Choroid plexus epithelial cell (primary cell): ENCODE results near the gene UQCC5.
A peak's percentile ranks its signal among the peaks of the same experiment; 100 is the strongest.

Source experiments
- DNase-seq: peaks from one replicate; pipeline ENCODE4 v3.0.0-alpha.2; 2010; ENCODE audit warnings: low read depth
- H3K4me3 ChIP-seq: 2 replicates; pipeline ENCODE4 v1.5.1; 2011; ENCODE audit warnings: low read depth, mild to moderate bottlenecking, control low read depth, low read length, moderate library complexity
- TF ChIP-seq, protein P1 (sequence below): conservative IDR thresholded peaks from 2 replicates; pipeline ENCODE4 v1.5.1; 2011; ENCODE audit warnings: low read depth, mild to moderate bottlenecking, control low read depth, inconsistent platforms, low read length, moderate library complexity

Gene UQCC5, protein sequence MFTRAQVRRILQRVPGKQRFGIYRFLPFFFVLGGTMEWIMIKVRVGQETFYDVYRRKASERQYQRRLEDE

DNA sequence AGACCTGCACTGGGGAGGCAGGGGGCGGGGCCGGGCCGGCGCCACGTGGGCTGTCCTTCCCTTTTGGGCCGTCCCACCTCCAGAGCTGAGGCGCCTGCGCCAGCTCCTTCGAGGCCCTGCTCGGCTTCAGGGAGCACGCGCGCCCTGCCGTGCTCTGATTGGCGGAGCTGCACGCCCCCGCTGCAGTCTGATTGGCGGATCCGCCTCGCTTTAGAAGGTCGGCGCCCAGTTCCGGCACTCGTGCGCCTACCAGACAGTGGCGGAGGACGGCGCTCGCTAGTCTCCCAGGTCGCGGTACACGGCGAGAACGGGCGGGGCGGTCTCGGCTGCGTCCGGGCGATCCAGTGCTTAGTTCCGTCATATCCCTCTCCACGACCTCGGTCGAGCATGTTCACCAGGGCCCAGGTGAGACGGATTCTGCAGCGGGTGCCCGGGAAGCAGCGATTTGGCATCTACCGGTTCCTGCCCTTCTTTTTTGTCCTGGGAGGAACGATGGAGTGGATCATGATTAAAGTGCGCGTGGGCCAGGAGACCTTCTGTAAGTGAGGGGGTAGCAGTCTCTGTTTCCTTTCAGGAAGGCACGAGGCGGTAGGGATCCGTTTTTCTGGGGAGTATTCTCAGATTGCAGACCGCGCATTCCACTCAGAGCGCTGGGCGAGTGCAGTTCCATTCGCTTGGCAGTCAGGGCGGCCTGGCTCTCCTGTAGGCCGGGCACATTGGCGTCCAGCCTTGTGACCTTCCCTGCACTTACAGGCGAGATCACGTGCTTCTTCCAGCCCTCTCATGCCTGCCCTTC is at the start of gene UQCC5:
Gene UQCC5 (plus strand): TSS at position 237 of the 796 bp plus-strand sequence. CDS start 151 bp downstream, at position 388.
- DNase-seq = peak; percentile 99
- TF ChIP-seq, protein P1, sequence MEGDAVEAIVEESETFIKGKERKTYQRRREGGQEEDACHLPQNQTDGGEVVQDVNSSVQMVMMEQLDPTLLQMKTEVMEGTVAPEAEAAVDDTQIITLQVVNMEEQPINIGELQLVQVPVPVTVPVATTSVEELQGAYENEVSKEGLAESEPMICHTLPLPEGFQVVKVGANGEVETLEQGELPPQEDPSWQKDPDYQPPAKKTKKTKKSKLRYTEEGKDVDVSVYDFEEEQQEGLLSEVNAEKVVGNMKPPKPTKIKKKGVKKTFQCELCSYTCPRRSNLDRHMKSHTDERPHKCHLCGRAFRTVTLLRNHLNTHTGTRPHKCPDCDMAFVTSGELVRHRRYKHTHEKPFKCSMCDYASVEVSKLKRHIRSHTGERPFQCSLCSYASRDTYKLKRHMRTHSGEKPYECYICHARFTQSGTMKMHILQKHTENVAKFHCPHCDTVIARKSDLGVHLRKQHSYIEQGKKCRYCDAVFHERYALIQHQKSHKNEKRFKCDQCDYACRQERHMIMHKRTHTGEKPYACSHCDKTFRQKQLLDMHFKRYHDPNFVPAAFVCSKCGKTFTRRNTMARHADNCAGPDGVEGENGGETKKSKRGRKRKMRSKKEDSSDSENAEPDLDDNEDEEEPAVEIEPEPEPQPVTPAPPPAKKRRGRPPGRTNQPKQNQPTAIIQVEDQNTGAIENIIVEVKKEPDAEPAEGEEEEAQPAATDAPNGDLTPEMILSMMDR = no peak

DNA sequence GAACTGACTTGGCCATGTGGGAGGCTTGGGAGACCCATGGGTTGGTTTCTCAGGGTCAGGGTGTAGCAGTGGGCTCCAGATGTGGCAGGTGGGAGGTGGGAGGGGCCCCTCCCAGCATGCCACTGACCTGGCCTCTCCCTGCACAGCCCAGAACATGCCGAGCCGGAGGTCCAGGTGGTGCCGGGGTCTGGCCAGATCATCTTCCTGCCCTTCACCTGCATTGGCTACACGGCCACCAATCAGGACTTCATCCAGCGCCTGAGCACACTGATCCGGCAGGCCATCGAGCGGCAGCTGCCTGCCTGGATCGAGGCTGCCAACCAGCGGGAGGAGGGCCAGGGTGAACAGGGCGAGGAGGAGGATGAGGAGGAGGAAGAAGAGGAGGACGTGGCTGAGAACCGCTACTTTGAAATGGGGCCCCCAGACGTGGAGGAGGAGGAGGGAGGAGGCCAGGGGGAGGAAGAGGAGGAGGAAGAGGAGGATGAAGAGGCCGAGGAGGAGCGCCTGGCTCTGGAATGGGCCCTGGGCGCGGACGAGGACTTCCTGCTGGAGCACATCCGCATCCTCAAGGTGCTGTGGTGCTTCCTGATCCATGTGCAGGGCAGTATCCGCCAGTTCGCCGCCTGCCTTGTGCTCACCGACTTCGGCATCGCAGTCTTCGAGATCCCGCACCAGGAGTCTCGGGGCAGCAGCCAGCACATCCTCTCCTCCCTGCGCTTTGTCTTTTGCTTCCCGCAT is 49.2 kb upstream of the UQCC5 start:
- H3K4me3 ChIP-seq = no peak overlapping the region
- TF ChIP-seq, protein P1 = no peak
- DNase-seq = no peak

More for the DNA sequence above, at the start of gene UQCC5:
- H3K4me3 ChIP-seq = peak within 1 kb of the TSS; percentile 90

DNA sequence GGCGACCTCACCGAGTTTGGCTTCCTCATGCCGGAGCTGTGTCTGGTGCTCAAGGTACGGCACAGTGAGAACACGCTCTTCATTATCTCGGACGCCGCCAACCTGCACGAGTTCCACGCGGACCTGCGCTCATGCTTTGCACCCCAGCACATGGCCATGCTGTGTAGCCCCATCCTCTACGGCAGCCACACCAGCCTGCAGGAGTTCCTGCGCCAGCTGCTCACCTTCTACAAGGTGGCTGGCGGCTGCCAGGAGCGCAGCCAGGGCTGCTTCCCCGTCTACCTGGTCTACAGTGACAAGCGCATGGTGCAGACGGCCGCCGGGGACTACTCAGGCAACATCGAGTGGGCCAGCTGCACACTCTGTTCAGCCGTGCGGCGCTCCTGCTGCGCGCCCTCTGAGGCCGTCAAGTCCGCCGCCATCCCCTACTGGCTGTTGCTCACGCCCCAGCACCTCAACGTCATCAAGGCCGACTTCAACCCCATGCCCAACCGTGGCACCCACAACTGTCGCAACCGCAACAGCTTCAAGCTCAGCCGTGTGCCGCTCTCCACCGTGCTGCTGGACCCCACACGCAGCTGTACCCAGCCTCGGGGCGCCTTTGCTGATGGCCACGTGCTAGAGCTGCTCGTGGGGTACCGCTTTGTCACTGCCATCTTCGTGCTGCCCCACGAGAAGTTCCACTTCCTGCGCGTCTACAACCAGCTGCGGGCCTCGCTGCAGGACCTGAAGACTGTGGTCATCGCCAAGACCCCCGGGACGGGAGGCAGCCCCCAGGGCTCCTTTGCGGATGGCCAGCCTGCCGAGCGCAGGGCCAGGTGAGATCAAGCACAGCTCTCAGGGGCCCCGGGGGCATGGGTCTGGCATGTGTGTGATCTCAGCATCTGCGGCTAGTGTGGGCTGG is 48.4 kb upstream of the UQCC5 start:
- DNase-seq = no peak
- TF ChIP-seq, protein P1 = no peak
- H3K4me3 ChIP-seq = no peak overlapping the region

DNA sequence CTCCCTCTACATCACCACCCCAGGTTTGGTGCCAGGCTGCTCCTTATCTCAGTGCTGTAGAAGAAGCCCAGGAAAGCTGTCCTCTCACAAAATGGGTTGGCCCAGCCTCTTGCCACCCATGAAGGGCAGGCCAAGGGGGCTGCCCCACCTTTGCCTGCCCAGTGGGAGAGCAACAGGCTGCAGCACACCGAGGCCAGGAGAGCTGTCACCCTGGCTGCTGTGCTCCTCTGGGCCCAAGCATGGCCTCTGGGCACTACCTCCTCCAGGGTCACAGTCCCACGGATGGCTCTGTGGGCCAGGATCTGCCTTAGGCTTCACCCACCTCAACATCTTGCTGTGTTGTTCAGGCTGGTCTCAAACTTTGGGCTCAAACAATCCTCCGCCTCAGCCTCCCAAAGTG is 47.7 kb upstream of the UQCC5 start:
- TF ChIP-seq, protein P1 = no peak
- no peak for DNase-seq

DNA sequence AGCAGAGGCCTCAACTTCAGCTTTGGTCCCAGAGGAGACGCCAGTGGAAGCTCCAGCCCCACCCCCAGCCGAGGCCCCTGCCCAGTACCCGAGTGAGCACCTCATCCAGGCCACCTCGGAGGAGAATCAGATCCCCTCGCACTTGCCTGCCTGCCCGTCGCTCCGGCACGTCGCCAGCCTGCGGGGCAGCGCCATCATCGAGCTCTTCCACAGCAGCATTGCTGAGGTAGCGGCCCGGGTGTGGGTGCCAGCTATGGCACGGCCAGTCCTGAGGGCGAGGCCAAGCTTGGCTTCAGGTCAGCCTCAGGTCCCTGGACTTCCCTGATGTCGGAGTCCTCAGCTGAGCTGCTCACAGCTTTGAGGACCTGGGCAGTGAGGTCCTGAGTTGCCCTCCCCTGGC is 47.0 kb upstream of the UQCC5 start:
- no peak for DNase-seq

More for the DNA sequence above, 47.7 kb upstream of the UQCC5 start:
- no peak overlapping the region for H3K4me3 ChIP-seq

More for the DNA sequence above, 47.0 kb upstream of the UQCC5 start:
- TF ChIP-seq, protein P1 = no peak
- no peak overlapping the region for H3K4me3 ChIP-seq
